Endodermal cell (in vitro differentiated cells): ENCODE results near the gene HOXD10. TPM values are rescaled to one million over a fixed set of nuclear protein-coding genes. Genes with fewer than 3 reads are reported as not detected.
A peak's percentile ranks its signal among the peaks of the same experiment; 100 is the strongest.

Source experiments
- DNase-seq: peaks from one replicate; pipeline ENCODE4 v3.0.0-alpha.2; 2017
- H3K27ac ChIP-seq: 2 replicates; pipeline ENCODE4 v1.5.1; 2013; ENCODE audit warnings: mild to moderate bottlenecking, low read depth, low read length, moderate library complexity
- H3K27me3 ChIP-seq: 2 replicates; pipeline ENCODE4 v1.6.1; 2013; ENCODE audit warnings: mild to moderate bottlenecking, low read length, moderate library complexity; ENCODE audit not compliant: insufficient read depth, control insufficient read depth, poor library complexity, severe bottlenecking
- H3K36me3 ChIP-seq: 2 replicates; pipeline ENCODE4 v1.7.0; 2013; ENCODE audit warnings: mild to moderate bottlenecking, low read length, moderate library complexity; ENCODE audit not compliant: control insufficient read depth, insufficient read depth
- H3K4me1 ChIP-seq: one replicate; pipeline ENCODE4 v1.7.0; 2013; ENCODE audit warnings: low read length; ENCODE audit not compliant: control insufficient read depth, insufficient read depth
- H3K4me3 ChIP-seq: 2 replicates; pipeline ENCODE4 v1.5.1; 2013; ENCODE audit warnings: mild to moderate bottlenecking, low read length, moderate library complexity
- H3K9ac ChIP-seq: 2 replicates; pipeline ENCODE4 v1.6.1; 2013; ENCODE audit warnings: mild to moderate bottlenecking, low read length, moderate library complexity; ENCODE audit not compliant: poor library complexity, severe bottlenecking; ENCODE audit errors: extremely low read depth
- H3K9me3 ChIP-seq: 2 replicates; pipeline ENCODE4 v1.6.1; 2013; ENCODE audit warnings: mild to moderate bottlenecking, low read length, moderate library complexity; ENCODE audit not compliant: control insufficient read depth
- H3K27ac Mint-ChIP-seq: 2 replicates; pipeline ENCODE4 v1.8.0; 2020; ENCODE audit warnings: mixed read lengths
- H3K27me3 Mint-ChIP-seq: 2 replicates; pipeline ENCODE4 v1.8.0; 2021; ENCODE audit warnings: mild to moderate bottlenecking, mixed read lengths; ENCODE audit not compliant: insufficient read depth
- H3K36me3 Mint-ChIP-seq: 2 replicates; pipeline ENCODE4 v1.8.0; 2020; ENCODE audit warnings: low read depth, mixed read lengths
- H3K4me1 Mint-ChIP-seq: 2 replicates; pipeline ENCODE4 v1.8.0; 2020; ENCODE audit warnings: mixed read lengths
- H3K4me3 Mint-ChIP-seq: 2 replicates; pipeline ENCODE4 v1.8.0; 2020; ENCODE audit warnings: mild to moderate bottlenecking, moderate library complexity, mixed read lengths
- H3K9me3 Mint-ChIP-seq: 2 replicates; pipeline ENCODE4 v1.8.0; 2020; ENCODE audit warnings: mild to moderate bottlenecking, mixed read lengths
- WGBS, 2 experiments: methylation state at CpG; one replicate each; pipeline versions ENCODE4 v1.1.5 to v1.1.7; 2013; ENCODE audit warnings: missing lambda C conversion rate in 2 of 2, mixed read lengths in 1 of 2; ENCODE audit not compliant: insufficient coverage in 1 of 2, insufficient read length in 1 of 2; 5-methylcytosine and 5-hydroxymethylcytosine counted together
- total RNA-seq, 2 donors: library from RNA; stranded (reverse); fragmentation: NEBNext Ultra II Directional in 1 of 2; extraction: Animal tissue kit (Norgen Biotek cat#: 25700) in 1 of 2; gene quantifications; 2 replicates in 1 of 2; 3 replicates in 1 of 2; pipeline ENCODE4 v1.2.1, GENCODE V29; 2021
- TF ChIP-seq, protein P1 (sequence below): fragments of 200-600 bp; sonication (generic); conservative IDR thresholded peaks from 2 replicates; pipeline ENCODE4 v1.5.0; 2021; ENCODE audit warnings: antibody characterized with exemption, mild to moderate bottlenecking

Gene HOXD10
- total RNA-seq, 2 donors from 2014 or later = not detected

DNA sequence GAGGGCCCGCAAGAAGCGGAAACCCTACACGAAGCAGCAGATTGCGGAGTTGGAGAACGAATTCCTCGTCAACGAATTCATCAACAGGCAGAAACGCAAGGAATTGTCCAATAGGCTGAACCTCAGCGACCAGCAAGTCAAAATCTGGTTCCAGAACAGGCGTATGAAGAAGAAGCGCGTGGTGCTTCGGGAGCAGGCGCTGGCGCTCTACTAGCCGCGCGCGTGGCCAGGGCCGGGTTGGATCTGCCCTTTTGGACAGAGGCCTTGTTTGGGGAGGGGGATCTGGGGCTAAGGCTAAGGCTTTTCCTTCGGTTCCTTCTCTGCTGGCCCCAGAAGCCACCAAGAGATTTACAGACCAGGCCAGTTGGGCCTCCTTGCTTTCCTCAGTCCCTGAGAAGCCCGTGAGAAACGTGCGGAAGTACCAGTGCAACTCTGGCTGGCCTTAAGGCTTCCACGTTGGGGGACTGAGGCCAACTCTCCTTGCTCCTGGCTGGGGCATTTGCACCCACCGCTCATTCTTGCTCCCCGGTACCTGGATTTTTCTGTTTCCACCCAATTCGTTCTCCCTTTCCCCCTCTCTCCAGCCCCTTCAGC lies 15.9 kb upstream of the HOXD10 start:
- Mint-ChIP-seq H3K9me3 (no peaks in the 10 kb centered on the region), H3K27ac (no peak overlapping the region), H3K4me1 (peaks cover 40% of the 10 kb centered on the region), H3K4me3 (no peak overlapping the region), H3K36me3 (no peaks in the 10 kb centered on the region), H3K27me3 (peaks cover 100% of the 10 kb centered on the region)
- Histone ChIP-seq H3K4me1 (no peaks in the 10 kb centered on the region), H3K9me3 (no peaks in the 10 kb centered on the region), H3K36me3 (no peaks in the 10 kb centered on the region), H3K27ac (no peak overlapping the region), H3K9ac (no peak overlapping the region), H3K27me3 (peaks cover 100% of the 10 kb centered on the region), H3K4me3 (no peak overlapping the region)
- TF ChIP-seq, protein P1, sequence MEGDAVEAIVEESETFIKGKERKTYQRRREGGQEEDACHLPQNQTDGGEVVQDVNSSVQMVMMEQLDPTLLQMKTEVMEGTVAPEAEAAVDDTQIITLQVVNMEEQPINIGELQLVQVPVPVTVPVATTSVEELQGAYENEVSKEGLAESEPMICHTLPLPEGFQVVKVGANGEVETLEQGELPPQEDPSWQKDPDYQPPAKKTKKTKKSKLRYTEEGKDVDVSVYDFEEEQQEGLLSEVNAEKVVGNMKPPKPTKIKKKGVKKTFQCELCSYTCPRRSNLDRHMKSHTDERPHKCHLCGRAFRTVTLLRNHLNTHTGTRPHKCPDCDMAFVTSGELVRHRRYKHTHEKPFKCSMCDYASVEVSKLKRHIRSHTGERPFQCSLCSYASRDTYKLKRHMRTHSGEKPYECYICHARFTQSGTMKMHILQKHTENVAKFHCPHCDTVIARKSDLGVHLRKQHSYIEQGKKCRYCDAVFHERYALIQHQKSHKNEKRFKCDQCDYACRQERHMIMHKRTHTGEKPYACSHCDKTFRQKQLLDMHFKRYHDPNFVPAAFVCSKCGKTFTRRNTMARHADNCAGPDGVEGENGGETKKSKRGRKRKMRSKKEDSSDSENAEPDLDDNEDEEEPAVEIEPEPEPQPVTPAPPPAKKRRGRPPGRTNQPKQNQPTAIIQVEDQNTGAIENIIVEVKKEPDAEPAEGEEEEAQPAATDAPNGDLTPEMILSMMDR = no peak
- DNase-seq = peak; percentile 55
- WGBS, 2 experiments = 8 to 10% methylated on average over 18 to 28 of the region's 28 CpGs

DNA sequence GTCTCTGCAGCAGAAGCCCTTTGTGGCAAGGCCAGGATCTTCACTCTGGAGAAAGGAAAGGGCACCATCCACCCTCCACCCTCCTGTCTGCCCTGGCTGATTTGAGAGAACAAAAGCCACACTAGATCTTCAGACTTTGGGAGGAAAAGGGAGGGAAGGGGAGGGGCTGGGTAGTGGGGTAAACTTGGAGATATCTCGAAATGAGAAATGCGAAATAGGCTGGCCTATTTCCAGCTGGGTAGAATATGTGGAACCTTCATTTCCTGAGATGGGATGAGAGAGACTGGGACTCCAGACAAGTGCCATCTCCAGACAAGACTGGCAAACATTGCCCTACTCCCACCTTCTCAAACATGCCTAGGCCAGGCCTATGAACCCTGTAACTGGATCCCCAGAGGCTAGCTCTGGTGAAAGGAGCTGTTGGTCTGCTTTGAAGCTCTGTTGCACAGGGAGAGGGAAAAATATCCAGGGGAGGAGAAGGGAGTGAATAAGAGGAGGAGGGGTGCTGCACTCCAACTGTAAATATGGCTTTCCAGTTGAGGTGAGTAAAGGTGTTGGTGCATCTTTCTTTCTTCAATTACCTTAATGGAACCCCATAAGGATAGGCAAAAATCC lies 15.3 kb upstream of the HOXD10 start:
- Mint-ChIP-seq H3K4me1 (peaks cover 44% of the 10 kb centered on the region), H3K4me3 (no peak overlapping the region), H3K36me3 (no peaks in the 10 kb centered on the region), H3K9me3 (no peaks in the 10 kb centered on the region), H3K27me3 (peaks cover 100% of the 10 kb centered on the region), H3K27ac (no peak overlapping the region)
- no peak for DNase-seq
- Histone ChIP-seq H3K9ac (no peak overlapping the region), H3K4me1 (no peaks in the 10 kb centered on the region), H3K27ac (no peak overlapping the region), H3K4me3 (no peak overlapping the region), H3K36me3 (no peaks in the 10 kb centered on the region), H3K27me3 (peaks cover 100% of the 10 kb centered on the region), H3K9me3 (no peaks in the 10 kb centered on the region)
- WGBS, 2 experiments = 17 to 19% methylated on average over 1 to 2 of the region's 2 CpGs
- TF ChIP-seq, protein P1 = no peak

DNA sequence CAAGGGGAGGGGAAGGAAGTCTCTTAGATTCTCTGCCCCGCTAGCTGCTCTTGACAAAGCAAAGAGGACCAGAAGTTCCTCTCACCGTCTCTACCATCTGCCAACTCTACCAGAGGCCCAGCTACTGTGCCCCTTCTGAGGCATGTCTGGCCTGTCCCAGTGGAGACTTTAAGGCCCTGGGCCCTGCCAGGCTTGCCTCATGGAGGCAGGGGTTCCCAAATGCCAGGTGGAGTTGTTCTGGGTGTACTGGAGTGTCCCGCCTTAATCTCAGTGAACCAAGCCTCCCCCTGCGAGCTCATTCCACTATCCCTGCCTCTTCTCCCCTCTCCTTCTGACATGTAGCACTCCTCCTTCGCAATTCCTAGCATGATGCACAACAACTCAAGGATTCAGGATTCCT lies 14.7 kb upstream of the HOXD10 start:
- Histone ChIP-seq H3K9ac (no peak overlapping the region), H3K4me3 (no peak overlapping the region), H3K27ac (no peak overlapping the region), H3K36me3 (no peaks in the 10 kb centered on the region), H3K27me3 (peaks cover 100% of the 10 kb centered on the region), H3K9me3 (no peaks in the 10 kb centered on the region), H3K4me1 (no peaks in the 10 kb centered on the region)
- Mint-ChIP-seq H3K36me3 (no peaks in the 10 kb centered on the region), H3K4me1 (peaks cover 41% of the 10 kb centered on the region), H3K4me3 (no peak overlapping the region), H3K27ac (no peak overlapping the region), H3K9me3 (no peaks in the 10 kb centered on the region), H3K27me3 (peaks cover 99% of the 10 kb centered on the region)
- TF ChIP-seq, protein P1 = no peak
- peak; percentile 39 for DNase-seq
- WGBS, 2 experiments = 20 to 35% methylated on average over 1 to 5 of the region's 5 CpGs
